HepG2 (cell line): ENCODE data around the gene DDO. TPM values are rescaled to one million over a fixed set of nuclear protein-coding genes. Genes with fewer than 3 reads are reported as not detected.

Experiments used
- BRD4 ChIP-seq: sonication (generic); formaldehyde crosslinking; IDR thresholded peaks from 2 replicates; pipeline ENCODE4 v1.4.0; 2020; ENCODE audit warnings: missing genetic modification reagents
- CBX5 ChIP-seq: sonication (generic); formaldehyde crosslinking; IDR thresholded peaks from 2 replicates; pipeline ENCODE4 v1.4.0; 2020; ENCODE audit warnings: missing genetic modification reagents, borderline replicate concordance
- GMEB2 ChIP-seq: IDR thresholded peaks from 2 replicates; pipeline ENCODE4 v1.6.1; 2016; ENCODE audit warnings: missing biosample characterization, missing genetic modification reagents, low read depth
- HIC2 ChIP-seq: sonication (generic); formaldehyde crosslinking; IDR thresholded peaks from 2 replicates; pipeline ENCODE4 v1.9.0; 2022; ENCODE audit warnings: low read depth, missing genetic modification reagents
- HIVEP1 ChIP-seq: sonication (generic); formaldehyde crosslinking; IDR thresholded peaks from 2 replicates; pipeline ENCODE4 v1.4.0; 2020; ENCODE audit warnings: mild to moderate bottlenecking, missing genetic modification reagents
- HOXA3 ChIP-seq: sonication (generic); formaldehyde crosslinking; IDR thresholded peaks from 2 replicates; pipeline ENCODE4 v1.5.0; 2020; ENCODE audit warnings: missing genetic modification reagents
- HOXA9 ChIP-seq: sonication (generic); formaldehyde crosslinking; IDR thresholded peaks from 2 replicates; pipeline ENCODE4 v1.8.1; 2022; ENCODE audit warnings: missing genetic modification reagents, mild to moderate bottlenecking, moderate library complexity, borderline replicate concordance
- IKZF4 ChIP-seq: sonication (generic); formaldehyde crosslinking; IDR thresholded peaks from 2 replicates; pipeline ENCODE4 v1.5.1; 2020; ENCODE audit warnings: borderline replicate concordance, mild to moderate bottlenecking, low read depth, missing genetic modification reagents; ENCODE audit errors: not compliant biosample characterization
- JUN ChIP-seq: sonication (generic); formaldehyde crosslinking; IDR thresholded peaks from 2 replicates; pipeline ENCODE4 v1.4.0; 2020; ENCODE audit warnings: mild to moderate bottlenecking, missing genetic modification reagents
- NKX3-1 ChIP-seq: sonication (generic); formaldehyde crosslinking; IDR thresholded peaks from 2 replicates; pipeline ENCODE4 v1.5.0; 2020; ENCODE audit warnings: missing genetic modification reagents
- NR3C1 ChIP-seq: sonication (generic); formaldehyde crosslinking; IDR thresholded peaks from 2 replicates; pipeline ENCODE4 v1.4.0; 2020; ENCODE audit warnings: missing genetic modification reagents
- PITX1 ChIP-seq: sonication (generic); formaldehyde crosslinking; IDR thresholded peaks from 2 replicates; pipeline ENCODE4 v1.5.1; 2020; ENCODE audit warnings: mild to moderate bottlenecking, missing genetic modification reagents
- SIX1 ChIP-seq: sonication (generic); formaldehyde crosslinking; IDR thresholded peaks from 2 replicates; pipeline ENCODE4 v1.4.0; 2020; ENCODE audit warnings: missing genetic modification reagents, borderline replicate concordance
- SSRP1 ChIP-seq: IDR thresholded peaks from 2 replicates; pipeline ENCODE4 v1.6.1; 2016; ENCODE audit warnings: control low read depth
- TSC22D2 ChIP-seq: sonication (generic); formaldehyde crosslinking; IDR thresholded peaks from 2 replicates; pipeline ENCODE4 v1.5.1; 2020; ENCODE audit warnings: missing genetic modification reagents, mild to moderate bottlenecking, borderline replicate concordance
- ZNF253 ChIP-seq: sonication (generic); formaldehyde crosslinking; IDR thresholded peaks from 2 replicates; pipeline ENCODE4 v1.8.0; 2022; ENCODE audit warnings: mild to moderate bottlenecking, missing genetic modification reagents, borderline replicate concordance
- ZNF350 ChIP-seq: sonication (generic); formaldehyde crosslinking; IDR thresholded peaks from 2 replicates; pipeline ENCODE4 v1.4.0; 2020; ENCODE audit warnings: mild to moderate bottlenecking, low read depth, missing genetic modification reagents, borderline replicate concordance
- ZNF556 ChIP-seq: sonication (generic); formaldehyde crosslinking; IDR thresholded peaks from 2 replicates; pipeline ENCODE4 v1.4.0; 2020; ENCODE audit warnings: mild to moderate bottlenecking, missing genetic modification reagents, borderline replicate concordance
- ZNF644 ChIP-seq: IDR thresholded peaks from 2 replicates; pipeline ENCODE4 v1.6.1; 2016; ENCODE audit warnings: low read depth
- polyA plus RNA-seq, 8 experiments: library from polyadenylated mRNA; depleted of rRNA in 3 of 8; stranded (reverse) in 7 of 8; unstranded in 1 of 8; fragments of >200 nt; fragmentation: Illumina TruSeq in 4 of 8; extraction: Trizol in 4 of 8; gene quantifications; 2 replicates each; pipeline versions ENCODE4 v1.2.1 to v1.2.3, GENCODE V29; 2011 to 2016; ENCODE audit warnings: low read depth in 4 of 8, missing spikeins in 1 of 8, mixed read lengths in 1 of 8; ENCODE audit not compliant: insufficient read depth in 1 of 8
- total RNA-seq, 5 experiments: library from RNA; depleted of rRNA; stranded (reverse); fragments of >200 nt; fragmentation: Illumina TruSeq; extraction: Trizol; gene quantifications; 2 replicates each; pipeline ENCODE4 v1.2.3, GENCODE V29; 2016; ENCODE audit warnings: low read depth in 1 of 5
- TF ChIP-seq, protein P1 (sequence below): sonication (generic); formaldehyde crosslinking; IDR thresholded peaks from 2 replicates; pipeline ENCODE4 v1.8.1; 2023; ENCODE audit warnings: mild to moderate bottlenecking, moderate library complexity, missing genetic modification reagents
- TF ChIP-seq, protein P2 (sequence below): IDR thresholded peaks from 2 replicates; pipeline ENCODE4 v1.6.1; 2016; ENCODE audit warnings: low read depth, control low read depth
- TF ChIP-seq, protein P3 (sequence below): sonication (generic); formaldehyde crosslinking; IDR thresholded peaks from 2 replicates; pipeline ENCODE4 v1.4.0; 2020; ENCODE audit warnings: missing genetic modification reagents

DDO gene
- total and polyA plus RNA-seq, 2 of the 13 experiments (the other 11 are each of a cell fraction or from before 2014, with no cell fraction given), result 6.1 to 10.3 TPM

- no peak for TF ChIP-seq GMEB2 (CRISPR knock-in tag)
- no peak for TF ChIP-seq ZNF253
- no peak for TF ChIP-seq BRD4 (CRISPR knock-in tag)
- no peak for TF ChIP-seq ZNF556
- no peak for TF ChIP-seq SIX1
- TF ChIP-seq ZNF644 (CRISPR knock-in tag), result peak; percentile 75
- no peak; the same call in 1 of the 2 replicates for TF ChIP-seq HOXA3 (CRISPR knock-in tag)
- TF ChIP-seq JUN (CRISPR knock-in tag), result no peak
- no peak for TF ChIP-seq NKX3-1
- no peak for TF ChIP-seq IKZF4 (CRISPR knock-in tag)
- TF ChIP-seq HOXA9 (CRISPR knock-in tag), result no peak
- TF ChIP-seq SSRP1, result no peak
- TF ChIP-seq, protein P1, sequence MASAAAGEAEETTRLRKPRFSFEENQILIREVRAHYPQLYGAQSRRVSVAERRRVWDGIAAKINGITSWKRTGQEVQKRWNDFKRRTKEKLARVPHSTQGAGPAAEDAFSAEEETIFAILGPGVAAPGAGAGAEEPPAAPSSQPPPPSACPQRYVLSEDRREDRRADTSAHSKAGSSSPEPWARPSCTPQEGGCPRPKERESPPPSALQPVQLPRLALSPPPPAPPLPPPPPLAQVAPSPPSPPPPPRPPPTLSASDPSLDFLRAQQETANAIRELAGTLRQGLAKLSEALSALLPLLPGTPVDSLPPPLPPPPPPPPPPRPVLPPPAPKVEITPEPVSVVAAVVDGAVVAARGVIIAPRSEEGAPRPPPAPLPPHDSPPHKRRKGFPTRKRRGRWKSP (CRISPR knock-in tag), result 0 out of 2 replicates have a peak, but pooled peaks have one; percentile 50
- TF ChIP-seq CBX5 (CRISPR knock-in tag), result no peak
- TF ChIP-seq PITX1, result no peak
- TF ChIP-seq HIC2 (CRISPR knock-in tag), result no peak
- TF ChIP-seq, protein P2, sequence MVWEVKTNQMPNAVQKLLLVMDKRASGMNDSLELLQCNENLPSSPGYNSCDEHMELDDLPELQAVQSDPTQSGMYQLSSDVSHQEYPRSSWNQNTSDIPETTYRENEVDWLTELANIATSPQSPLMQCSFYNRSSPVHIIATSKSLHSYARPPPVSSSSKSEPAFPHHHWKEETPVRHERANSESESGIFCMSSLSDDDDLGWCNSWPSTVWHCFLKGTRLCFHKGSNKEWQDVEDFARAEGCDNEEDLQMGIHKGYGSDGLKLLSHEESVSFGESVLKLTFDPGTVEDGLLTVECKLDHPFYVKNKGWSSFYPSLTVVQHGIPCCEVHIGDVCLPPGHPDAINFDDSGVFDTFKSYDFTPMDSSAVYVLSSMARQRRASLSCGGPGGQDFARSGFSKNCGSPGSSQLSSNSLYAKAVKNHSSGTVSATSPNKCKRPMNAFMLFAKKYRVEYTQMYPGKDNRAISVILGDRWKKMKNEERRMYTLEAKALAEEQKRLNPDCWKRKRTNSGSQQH (CRISPR knock-in tag), result no peak
- no peak for TF ChIP-seq NR3C1 (CRISPR knock-in tag)
- TF ChIP-seq, protein P3, sequence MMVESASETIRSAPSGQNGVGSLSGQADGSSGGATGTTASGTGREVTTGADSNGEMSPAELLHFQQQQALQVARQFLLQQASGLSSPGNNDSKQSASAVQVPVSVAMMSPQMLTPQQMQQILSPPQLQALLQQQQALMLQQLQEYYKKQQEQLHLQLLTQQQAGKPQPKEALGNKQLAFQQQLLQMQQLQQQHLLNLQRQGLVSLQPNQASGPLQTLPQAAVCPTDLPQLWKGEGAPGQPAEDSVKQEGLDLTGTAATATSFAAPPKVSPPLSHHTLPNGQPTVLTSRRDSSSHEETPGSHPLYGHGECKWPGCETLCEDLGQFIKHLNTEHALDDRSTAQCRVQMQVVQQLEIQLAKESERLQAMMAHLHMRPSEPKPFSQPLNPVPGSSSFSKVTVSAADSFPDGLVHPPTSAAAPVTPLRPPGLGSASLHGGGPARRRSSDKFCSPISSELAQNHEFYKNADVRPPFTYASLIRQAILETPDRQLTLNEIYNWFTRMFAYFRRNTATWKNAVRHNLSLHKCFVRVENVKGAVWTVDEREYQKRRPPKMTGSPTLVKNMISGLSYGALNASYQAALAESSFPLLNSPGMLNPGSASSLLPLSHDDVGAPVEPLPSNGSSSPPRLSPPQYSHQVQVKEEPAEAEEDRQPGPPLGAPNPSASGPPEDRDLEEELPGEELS (CRISPR knock-in tag), result no peak
- TF ChIP-seq TSC22D2 (CRISPR knock-in tag), result no peak
- TF ChIP-seq ZNF350 (CRISPR knock-in tag), result no peak
- TF ChIP-seq HIVEP1 (CRISPR knock-in tag), result 0 out of 2 replicates have a peak, but pooled peaks have one; percentile 19
Observed at GRCh38 chr6:110415086-110415916, at the start of gene DDO (continued).
